Lower leg skin (tissue), 4 donors: ENCODE data around the gene ZNF185. TPM values are rescaled to one million over a fixed set of nuclear protein-coding genes. Genes with fewer than 3 reads are reported as not detected.

Source experiments
- DNase-seq, 2 donors: peaks; one replicate each; pipeline ENCODE4 v3.0.0-alpha.2; 2019; ENCODE audit warnings: low spot score in 2 of 2
- H3K4me3 ChIP-seq: fragments of 200-600 bp; sonication (generic); 2 replicates; pipeline ENCODE4 v1.5.1; 2017; ENCODE audit warnings: mild to moderate bottlenecking, low read depth; ENCODE audit not compliant: poor library complexity, severe bottlenecking
- CTCF ChIP-seq, 3 donors: fragments of 450-650 bp; IDR thresholded peaks; one replicate each; pipeline ENCODE4 v1.5.1; 2016; ENCODE audit warnings: antibody characterized with exemption in 3 of 3, mild to moderate bottlenecking in 3 of 3, moderate library complexity in 2 of 3
- POLR2A ChIP-seq, 2 donors: fragments of 450-650 bp; IDR thresholded peaks; one replicate each; pipeline ENCODE4 v1.6.1; 2016 to 2017; ENCODE audit warnings: antibody characterized with exemption in 2 of 2, mild to moderate bottlenecking in 1 of 2, moderate library complexity in 1 of 2
- WGBS, 2 donors: methylation state at CpG; one replicate each; pipeline ENCODE4 v1.1.5; 2018; 5-methylcytosine and 5-hydroxymethylcytosine counted together
- intact Hi-C: fragments of 100-400 bp; cut with DNase I; formaldehyde crosslinking; loops from one replicate; pipeline ENCODE4 v1.15.0; 2023; ENCODE audit warnings: low total_unique reads
- total RNA-seq, 4 donors: library from RNA; depleted of rRNA; stranded (reverse); fragments of >200 nt; gene quantifications; one replicate each; pipeline ENCODE4 v1.1.0, GENCODE V29; 2016

ZNF185 gene
- total RNA-seq, 4 donors from 2014 or later, result 58.8 to 77.1 (median 72.1) TPM

DNA sequence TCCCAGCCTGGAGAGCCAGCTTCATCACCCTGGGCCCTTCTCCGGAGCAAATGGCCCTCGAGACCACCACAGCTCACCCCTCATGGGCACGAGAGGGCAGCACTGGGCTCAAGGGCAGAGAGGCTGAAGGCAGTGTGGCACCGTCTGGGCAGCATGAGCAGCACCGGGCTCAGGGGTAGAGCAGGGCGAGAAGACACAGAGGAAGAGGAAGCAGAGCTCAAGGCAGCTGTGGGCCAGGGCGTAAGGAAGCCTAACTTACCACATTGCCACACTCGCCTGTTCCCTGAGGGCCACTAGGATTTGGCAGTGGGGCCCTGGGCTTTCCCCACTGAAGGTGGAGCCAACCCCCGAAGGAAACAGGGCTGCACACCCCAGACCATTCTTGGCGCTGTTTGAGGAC lies 15.5 kb downstream of the ZNF185 start:
- TF ChIP-seq CTCF (IDR thresholded peaks at IDR 0.05) (no peak), POLR2A (IDR thresholded peaks at IDR 0.05) (no peak)
- DNase-seq, result no peak
- intact Hi-C loops, result no loop called here
- no peak overlapping the region for H3K4me3 ChIP-seq
- WGBS, 2 donors, result 62 to 70% methylated on average over 4 to 8 of the region's 10 CpGs

- TF ChIP-seq POLR2A (IDR thresholded peaks at IDR 0.05) (no peak), CTCF (IDR thresholded peaks at IDR 0.05) (no peak)
- DNase-seq, result no peak
- 69 to 97% methylated on average over 4 to 6 of the region's 6 CpGs for WGBS, 2 donors
- intact Hi-C loops, result no loop called here
- no peak overlapping the region for H3K4me3 ChIP-seq
Observed at GRCh38 chrX:152913910-152914309, 16.0 kb downstream of the ZNF185 start.

DNA sequence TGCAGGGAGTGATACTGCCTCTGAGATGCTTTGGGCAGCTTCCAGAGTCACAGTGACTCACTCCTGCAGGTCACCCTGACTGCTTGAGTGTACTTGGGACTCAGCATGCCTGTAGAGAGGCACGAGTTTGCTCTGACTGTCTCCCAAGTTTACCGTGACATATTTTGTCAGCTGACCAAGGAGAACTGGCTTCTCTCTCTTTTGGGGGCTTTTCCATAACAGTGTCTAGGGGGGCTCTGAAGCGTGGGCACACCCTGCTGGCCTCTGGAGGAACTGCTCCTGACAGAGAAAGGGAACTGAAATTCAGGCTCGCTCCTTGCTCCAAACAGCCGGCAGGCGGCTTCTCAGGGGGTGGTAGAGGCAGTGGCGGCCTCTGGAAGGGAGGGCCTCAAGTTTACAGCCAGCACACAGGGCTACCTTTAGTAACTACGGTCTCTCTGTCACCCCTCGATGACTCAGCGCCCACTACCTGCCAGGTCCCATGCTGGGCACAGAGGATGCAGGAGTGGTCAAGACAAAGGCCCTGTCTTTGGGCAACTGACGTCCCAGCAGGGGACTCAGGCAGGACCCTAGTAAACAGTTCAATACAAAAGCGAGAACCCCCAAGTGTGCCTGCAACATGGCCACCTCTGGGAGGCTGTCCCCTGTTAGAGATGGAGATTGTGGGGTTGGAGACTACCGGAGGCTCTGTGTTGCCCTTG lies 17.8 kb downstream of the ZNF185 start:
- TF ChIP-seq POLR2A (IDR thresholded peaks at IDR 0.05) (no peak), CTCF (IDR thresholded peaks at IDR 0.05) (no peak)
- DNase-seq, result no peak
- no peak overlapping the region for H3K4me3 ChIP-seq
- 40 to 50% methylated on average over 3 to 13 of the region's 13 CpGs for WGBS, 2 donors
- intact Hi-C loops, result no loop called here

- 70 to 72% methylated on average over 18 to 20 of the region's 21 CpGs for WGBS, 2 donors
- no peak overlapping the region for H3K4me3 ChIP-seq
- DNase-seq, result no peak
- no peak for TF ChIP-seq POLR2A (IDR thresholded peaks at IDR 0.05)
- no peak for TF ChIP-seq CTCF (IDR thresholded peaks at IDR 0.05)
- intact Hi-C loops, result no loop called here
Observed at GRCh38 chrX:152917656-152918579, 20.1 kb downstream of the ZNF185 start.

- WGBS, 2 donors, result 69 to 78% methylated on average over 3 to 7 of the region's 7 CpGs
- no peak overlapping the region for H3K4me3 ChIP-seq
- no peak for TF ChIP-seq POLR2A (IDR thresholded peaks at IDR 0.05)
- TF ChIP-seq CTCF (IDR thresholded peaks at IDR 0.05), result no peak
- intact Hi-C loops, result no loop called here
- DNase-seq, result no peak
Observed at GRCh38 chrX:152918707-152919106, 20.8 kb downstream of the ZNF185 start.
